Lower leg skin (tissue), 4 donors: ENCODE data around the gene NRXN2. TPM values are rescaled to one million over a fixed set of nuclear protein-coding genes. Genes with fewer than 3 reads are reported as not detected.

Experiments
- DNase-seq, 2 donors: peaks; one replicate each; pipeline ENCODE4 v3.0.0-alpha.2; 2019; ENCODE audit warnings: low spot score in 2 of 2
- H3K4me3 ChIP-seq: fragments of 200-600 bp; sonication (generic); 2 replicates; pipeline ENCODE4 v1.5.1; 2017; ENCODE audit warnings: mild to moderate bottlenecking, low read depth; ENCODE audit not compliant: poor library complexity, severe bottlenecking
- CTCF ChIP-seq, 3 donors: fragments of 450-650 bp; IDR thresholded peaks; one replicate each; pipeline ENCODE4 v1.5.1; 2016; ENCODE audit warnings: antibody characterized with exemption in 3 of 3, mild to moderate bottlenecking in 3 of 3, moderate library complexity in 2 of 3
- POLR2A ChIP-seq, 2 donors: fragments of 450-650 bp; IDR thresholded peaks; one replicate each; pipeline ENCODE4 v1.6.1; 2016 to 2017; ENCODE audit warnings: antibody characterized with exemption in 2 of 2, mild to moderate bottlenecking in 1 of 2, moderate library complexity in 1 of 2
- WGBS, 2 donors: methylation state at CpG; one replicate each; pipeline ENCODE4 v1.1.5; 2018; 5-methylcytosine and 5-hydroxymethylcytosine counted together
- intact Hi-C: fragments of 100-400 bp; cut with DNase I; formaldehyde crosslinking; loops from one replicate; pipeline ENCODE4 v1.15.0; 2023; ENCODE audit warnings: low total_unique reads
- total RNA-seq, 4 donors: library from RNA; depleted of rRNA; stranded (reverse); fragments of >200 nt; gene quantifications; one replicate each; pipeline ENCODE4 v1.1.0, GENCODE V29; 2016

The NRXN2 gene
- total RNA-seq, 4 donors from 2014 or later = 0.27 to 7.0 (median 1.1) TPM; not detected in 1

- TF ChIP-seq CTCF (IDR thresholded peaks at IDR 0.05) = no peak
- TF ChIP-seq POLR2A (IDR thresholded peaks at IDR 0.05) = no peak
- intact Hi-C loops = no loop called here
- no peak for DNase-seq
- 85 to 92% methylated on average over 15 of the region's 15 CpGs for WGBS, 2 donors
- no peak overlapping the region for H3K4me3 ChIP-seq
Measured at GRCh38 chr11:64582885-64583284, 140.1 kb downstream of the NRXN2 start.

- no peak for DNase-seq
- intact Hi-C loops = no loop called here
- WGBS, 2 donors = 89 to 91% methylated on average over 11 to 12 of the region's 17 CpGs
Measured at GRCh38 chr11:64581057-64581523, 141.9 kb downstream of the NRXN2 start.

GRCh38 chr11:64580412-64580811, 142.6 kb downstream of the NRXN2 start:
- no peak overlapping the region for H3K4me3 ChIP-seq
- no peak for DNase-seq
- intact Hi-C loops = no loop called here
- TF ChIP-seq POLR2A (IDR thresholded peaks at IDR 0.05) = no peak
- TF ChIP-seq CTCF (IDR thresholded peaks at IDR 0.05) = no peak
- WGBS, 2 donors = 69% methylated on average over 7 of the region's 7 CpGs

More at GRCh38 chr11:64581057-64581523, 141.9 kb downstream of the NRXN2 start:
- no peak overlapping the region for H3K4me3 ChIP-seq
- no peak for TF ChIP-seq CTCF (IDR thresholded peaks at IDR 0.05)
- no peak for TF ChIP-seq POLR2A (IDR thresholded peaks at IDR 0.05)

GRCh38 chr11:64577202-64577601, 145.8 kb downstream of the NRXN2 start:
- intact Hi-C loops = no loop called here
- H3K4me3 ChIP-seq = no peak overlapping the region
- DNase-seq = no peak
- WGBS, 2 donors = 91 to 94% methylated on average over 6 of the region's 6 CpGs
- no peak for TF ChIP-seq CTCF (IDR thresholded peaks at IDR 0.05)
- no peak for TF ChIP-seq POLR2A (IDR thresholded peaks at IDR 0.05)

- no peak overlapping the region for H3K4me3 ChIP-seq
- TF ChIP-seq CTCF (IDR thresholded peaks at IDR 0.05) (no peak), POLR2A (IDR thresholded peaks at IDR 0.05) (no peak)
- no peak for DNase-seq
- 74 to 85% methylated on average over 8 of the region's 8 CpGs for WGBS, 2 donors
- intact Hi-C loops = no loop called here
Measured at GRCh38 chr11:64572143-64572542, 150.9 kb downstream of the NRXN2 start.

GRCh38 chr11:64571410-64572091, 151.4 kb downstream of the NRXN2 start:
- intact Hi-C loops = no loop called here
- TF ChIP-seq POLR2A (IDR thresholded peaks at IDR 0.05) (no peak), CTCF (IDR thresholded peaks at IDR 0.05) (no peak)
- H3K4me3 ChIP-seq = no peak overlapping the region
- peak; percentile 47 to 84 for DNase-seq
- WGBS, 2 donors = 49 to 61% methylated on average over 15 to 22 of the region's 22 CpGs
